ENCODE measurements around the gene ALK. TPM values are rescaled to one million over a fixed set of nuclear protein-coding genes. Genes with fewer than 3 reads are reported as not detected.

ALK gene
- total and polyA plus RNA-seq, 10 of the 15 experiments (the other 5 are each of a cell fraction or from before 2014, with no cell fraction given): 0.11 TPM; not detected in 9

DNA sequence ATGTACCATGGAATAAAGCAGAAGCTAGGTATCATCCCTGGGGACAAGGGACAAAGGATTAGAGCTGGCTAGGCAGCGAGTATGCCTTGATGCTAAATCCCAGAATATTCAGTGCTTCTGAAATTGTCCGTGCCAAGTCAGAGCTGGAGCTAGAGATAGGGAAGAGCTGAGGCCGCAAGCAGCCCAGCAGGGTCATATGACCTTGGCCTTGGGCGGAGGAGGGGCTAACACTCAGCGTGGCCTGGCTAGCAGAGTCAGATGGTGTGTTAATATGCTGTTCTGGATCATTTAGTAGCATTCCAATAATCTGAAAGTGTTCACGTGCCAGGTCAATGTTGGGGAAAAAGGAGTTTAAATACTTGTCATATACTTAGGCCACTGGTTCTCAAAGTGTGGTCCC is 431.3 kb downstream of the ALK start:
- no TSS peak for BruUV-seq (replicated peaks)
- ATAC-seq: no peak
- in situ Hi-C loops (cut with MboI): no loop called here
- SMC1A ChIA-PET (ENCODE audit: uncharacterized antibody, unreplicated experiment): no interaction called here
- H2AFZ ChIP-seq (ENCODE audit: control insufficient read depth, low read depth, low read length): no peak overlapping the region
- FAIRE-seq: no peak
- peaks cover 3% of the 10 kb centered on the region; the same call in 1 of the 2 replicates for H4K20me1 ChIP-seq (ENCODE audit: control insufficient read depth, insufficient read depth)
- H3K4me3 ChIP-seq: no peak overlapping the region
- H3K9me3 ChIP-seq (replicated peaks; ENCODE audit: control insufficient read depth, insufficient read depth, low read length): no peaks in the 10 kb centered on the region
- no peaks in the 10 kb centered on the region for H3K79me2 ChIP-seq (ENCODE audit: control insufficient read depth, insufficient read depth, low read length)
- no peak for DNase-seq (ENCODE audit: low read depth, low spot score)
- WGBS (ENCODE audit: insufficient coverage, insufficient replicate concordance, low lambda C conversion rate, missing lambda C conversion rate): 17% methylated on average over 6 of the region's 6 CpGs
- H3K36me3 ChIP-seq (ENCODE audit: control insufficient read depth in 2 of 2, insufficient read depth in 2 of 2, low read length in 1 of 2): no peaks in the 10 kb centered on the region
- H3K9ac ChIP-seq (ENCODE audit: control insufficient read depth, insufficient read depth, low read length): no peak overlapping the region
- CTCF ChIA-PET: no interaction called here
- no peak overlapping the region for H3K4me2 ChIP-seq (ENCODE audit: control insufficient read depth, insufficient read depth)
- no peak for TF ChIP-seq CHD2 (IDR thresholded peaks at IDR 0.05; ENCODE audit: borderline replicate concordance, low read depth, low read length)
- no peak for TF ChIP-seq RUNX3 (IDR thresholded peaks at IDR 0.05; ENCODE audit: low read length)
- no peak for TF ChIP-seq NR2C1 (IDR thresholded peaks at IDR 0.05)
- no peak for TF ChIP-seq RELB (IDR thresholded peaks at IDR 0.05; ENCODE audit: low read depth)
- TF ChIP-seq JUND (IDR thresholded peaks at IDR 0.05; ENCODE audit: low read depth, low read length): no peak
- no peak for TF ChIP-seq IKZF2 (IDR thresholded peaks at IDR 0.05)
- TF ChIP-seq ZNF384 (IDR thresholded peaks at IDR 0.05; ENCODE audit: borderline replicate concordance, low read depth, low read length): no peak
- no peak for TF ChIP-seq ATF7 (IDR thresholded peaks at IDR 0.05; ENCODE audit: low read depth)
- no peak overlapping the region for H3K27ac ChIP-seq (ENCODE audit: control insufficient read depth, insufficient read depth)
- RAD21 ChIA-PET (ENCODE audit: unreplicated experiment): no interaction called here
- POLR2A ChIA-PET: no interaction called here
- H3K27me3 ChIP-seq (replicated peaks in 1 of 2; ENCODE audit: control insufficient read depth in 2 of 2, insufficient read depth in 2 of 2, low read length in 1 of 2): no peaks in the 10 kb centered on the region; a peak in 1 of 4 replicates
- intact Hi-C loops (cut with micrococcal nuclease; ENCODE audit: unreplicated experiment): no loop called here
- no peaks in the 10 kb centered on the region for H3K4me1 ChIP-seq (ENCODE audit: control insufficient read depth, insufficient read depth, low read length)

Data from GM12878 (cell line).